ENCODE measurements around the gene EFTUD2. TPM values are rescaled to one million over a fixed set of nuclear protein-coding genes. Genes with fewer than 3 reads are reported as not detected.
"Not testable (repeated sequence)": the region's sequence is repeated elsewhere in the genome, so short reads cannot be mapped to it uniquely, and the experiment has no call there.

The EFTUD2 gene
- 142 and 143 TPM in 2 replicates for total RNA-seq (2014; rRNA removed; shearing (Covaris generic))

DNA sequence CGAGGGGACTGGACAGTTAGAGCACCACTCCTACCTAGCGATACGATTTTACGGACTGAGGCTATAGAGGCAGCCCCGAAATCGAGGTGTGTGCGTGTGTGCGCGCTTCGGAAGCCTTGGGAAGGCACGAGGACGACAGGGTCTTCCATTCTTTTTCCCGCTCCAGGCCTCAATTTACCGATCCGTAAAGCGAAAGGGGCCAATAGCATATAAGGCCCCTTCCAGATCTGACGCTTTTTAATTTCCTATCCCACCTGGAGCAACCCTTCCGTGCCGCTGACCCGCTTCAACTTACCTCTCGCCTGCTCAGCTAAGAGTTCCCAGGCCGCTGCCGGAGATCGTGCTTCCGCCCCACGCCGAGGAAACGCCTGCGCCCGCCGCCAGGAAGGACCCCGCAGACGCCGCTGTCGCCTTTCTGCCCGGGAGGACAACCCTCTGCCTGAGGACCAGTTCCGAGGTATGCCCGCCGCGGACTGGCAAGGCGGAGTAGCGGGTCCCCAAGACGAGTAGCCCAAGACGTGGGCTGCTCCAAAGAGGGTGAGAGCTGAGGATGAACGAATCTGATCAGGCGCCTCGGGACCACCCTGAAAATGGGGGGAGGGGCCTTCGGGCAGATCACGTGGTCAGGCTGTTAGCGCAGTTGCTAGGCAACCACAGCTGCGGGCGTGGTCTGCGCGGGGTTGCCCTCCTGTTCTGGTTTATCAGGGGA lies at the start of gene EFTUD2:
Gene EFTUD2, minus strand, starts transcription at position 372 of the 709 bp plus-strand sequence. CDS start 4,924 bp downstream, outside the sequence.
- DNase-seq (ENCODE audit: low spot score) = peak; percentile 92

DNA sequence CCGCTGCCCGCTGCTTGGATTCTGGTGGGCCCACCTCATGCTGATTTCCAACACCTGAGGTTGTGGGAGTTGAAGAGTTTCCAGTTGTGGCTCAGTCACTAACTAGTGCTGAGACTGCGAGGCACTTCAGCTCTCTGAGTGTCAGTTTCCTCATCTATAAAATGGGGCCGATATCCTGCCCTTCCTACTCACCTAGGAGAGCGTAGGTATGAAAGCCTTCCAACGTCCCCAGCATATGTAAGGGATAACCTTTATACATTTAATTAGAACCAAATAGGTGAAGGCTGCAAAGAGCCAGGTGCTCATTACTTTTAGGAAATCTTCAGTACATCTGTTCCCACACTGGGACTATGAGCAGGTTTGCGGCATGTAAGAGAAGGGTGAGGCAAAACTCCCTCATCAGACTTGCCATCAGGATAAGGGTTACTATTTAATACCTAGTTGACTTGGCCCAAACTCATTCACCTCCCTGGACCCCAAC lies 49.1 kb upstream of the EFTUD2 start:
- DNase-seq (ENCODE audit: low spot score) = no peak

DNA sequence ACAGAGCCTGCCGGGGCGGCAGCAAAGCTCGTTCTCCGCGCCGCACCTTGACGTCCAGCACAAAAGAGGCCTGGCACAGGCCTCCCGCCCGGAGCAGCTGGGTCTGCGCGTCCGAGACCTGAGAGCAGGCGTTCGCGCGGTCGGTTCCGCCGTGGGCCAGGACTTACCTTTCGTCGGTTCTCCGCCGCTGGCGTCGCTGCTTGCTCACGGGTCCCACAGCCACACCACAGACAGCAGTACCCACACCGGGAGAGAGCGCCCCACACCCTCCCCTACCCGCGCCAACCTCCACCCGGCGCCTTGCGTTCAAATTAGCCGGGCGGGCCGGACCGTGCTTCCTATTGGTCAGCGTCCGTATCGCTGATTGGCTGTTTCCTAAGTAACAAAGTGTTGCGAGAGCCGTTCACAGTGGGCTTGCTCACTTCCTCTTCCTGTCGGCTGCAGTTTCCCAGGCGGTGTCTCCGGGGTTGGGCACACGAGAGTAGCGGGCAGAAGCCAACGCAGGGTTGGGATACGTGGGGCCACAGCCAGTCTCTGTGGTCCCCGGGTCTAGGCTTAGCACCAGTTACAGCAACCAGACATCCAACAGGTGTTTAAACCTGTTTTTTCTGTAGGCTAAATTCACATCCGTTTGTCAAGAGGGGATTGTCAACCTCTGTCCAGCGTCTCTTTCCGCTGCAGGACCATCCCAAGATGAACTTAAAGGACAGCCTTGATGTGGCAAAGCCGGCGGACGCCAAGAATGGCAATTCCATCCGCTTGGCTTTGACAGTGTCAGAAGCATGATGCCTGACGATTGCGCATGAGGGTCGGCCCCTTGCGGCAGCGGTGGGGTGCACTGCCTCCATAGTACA lies 48.4 kb upstream of the EFTUD2 start, which contains the start of gene KIF18B:
Gene KIF18B, minus strand, starts transcription at position 313 of the 854 bp plus-strand sequence. CDS start 11,429 bp downstream, outside the sequence.
- DNase-seq (ENCODE audit: low spot score) = peak; percentile 95

DNA sequence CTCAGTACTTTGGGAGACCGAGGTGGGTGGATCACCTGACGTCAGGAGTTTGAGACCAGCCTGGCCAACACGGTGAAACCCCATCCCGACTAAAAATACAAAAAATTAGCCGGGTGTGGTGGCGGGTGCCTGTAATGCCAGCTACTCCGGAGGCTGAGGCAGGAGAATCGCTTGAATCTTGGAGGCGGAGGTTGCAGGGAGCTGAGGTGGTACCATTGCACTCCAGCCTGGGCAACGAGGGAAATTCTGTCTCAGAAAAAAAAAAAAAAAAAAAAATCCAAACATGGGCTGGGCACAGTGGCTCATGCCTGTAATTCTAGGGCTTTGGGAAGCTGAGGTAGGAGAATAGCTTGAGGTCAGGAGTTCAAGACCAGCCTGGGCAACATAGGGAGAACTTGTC lies 46.4 kb upstream of the EFTUD2 start:
- not testable (repeated sequence) for DNase-seq (ENCODE audit: low spot score)

- no peak for DNase-seq (ENCODE audit: low spot score)
Measured at GRCh38 chr17:44942456-44942855, 43.2 kb upstream of the EFTUD2 start.

GRCh38 chr17:44941712-44942331 lies 42.6 kb upstream of the EFTUD2 start:
- DNase-seq (ENCODE audit: low spot score) = no peak

DNA sequence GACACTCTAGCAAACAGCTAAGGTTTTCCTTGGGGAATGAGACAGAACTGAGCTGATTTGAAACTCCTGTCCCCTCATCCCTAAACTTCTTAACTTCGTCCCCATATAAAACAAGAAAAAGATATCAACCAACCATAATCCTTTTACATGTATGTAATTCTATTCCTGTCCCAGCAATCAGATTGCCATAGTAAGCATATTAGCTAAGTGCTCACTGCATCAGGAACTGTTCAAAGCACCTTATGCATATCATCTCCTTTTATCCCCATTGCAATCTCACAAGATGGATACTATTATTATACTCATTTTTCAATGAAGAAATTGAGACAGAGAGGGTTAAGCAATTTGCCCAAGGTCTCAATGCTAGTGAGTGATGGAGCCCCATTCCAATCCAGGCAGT lies 41.5 kb upstream of the EFTUD2 start:
- DNase-seq (ENCODE audit: low spot score) = no peak

- DNase-seq (ENCODE audit: low spot score) = no peak
Measured at GRCh38 chr17:44940317-44940716, 41.1 kb upstream of the EFTUD2 start.

DNA sequence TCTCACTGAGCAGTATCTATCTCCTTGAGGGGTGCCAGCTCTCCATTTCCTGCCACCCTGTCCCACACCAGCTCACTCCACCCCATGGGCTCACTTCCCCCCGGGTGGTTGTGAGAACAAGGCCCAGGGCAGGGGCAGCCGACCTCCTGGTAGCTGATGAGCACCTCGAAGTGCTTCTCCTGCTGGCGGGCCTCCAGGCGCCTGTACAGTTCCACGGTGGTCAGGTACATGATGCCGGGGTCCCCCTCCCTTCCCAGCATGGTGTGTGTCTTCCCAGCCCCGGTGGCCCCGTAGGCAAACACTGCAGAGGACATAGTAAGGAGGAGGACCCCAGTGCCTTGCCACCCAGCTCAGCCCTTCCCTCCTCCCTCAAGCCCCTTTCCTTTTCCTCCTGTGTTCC lies 35.9 kb upstream of the EFTUD2 start:
- DNase-seq (ENCODE audit: low spot score) = no peak

DNA sequence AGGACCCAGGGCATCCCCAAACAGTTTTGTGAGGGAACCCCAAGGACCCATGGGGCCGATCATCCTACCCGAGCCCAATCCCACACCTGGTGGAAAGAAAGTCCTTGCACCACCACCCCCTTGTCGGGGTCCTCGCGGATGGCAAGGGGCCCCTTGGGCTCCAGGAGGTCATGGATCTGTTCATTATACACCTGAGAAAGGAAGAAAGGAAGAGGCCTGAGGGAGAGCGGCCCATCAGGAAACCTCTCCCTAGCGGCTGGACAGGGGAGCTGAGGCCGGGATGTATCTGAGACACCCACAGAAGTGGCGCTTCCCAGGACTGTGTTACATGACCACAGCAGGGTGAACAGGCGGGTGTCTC lies 35.5 kb upstream of the EFTUD2 start:
- DNase-seq (ENCODE audit: low spot score) = no peak

DNA sequence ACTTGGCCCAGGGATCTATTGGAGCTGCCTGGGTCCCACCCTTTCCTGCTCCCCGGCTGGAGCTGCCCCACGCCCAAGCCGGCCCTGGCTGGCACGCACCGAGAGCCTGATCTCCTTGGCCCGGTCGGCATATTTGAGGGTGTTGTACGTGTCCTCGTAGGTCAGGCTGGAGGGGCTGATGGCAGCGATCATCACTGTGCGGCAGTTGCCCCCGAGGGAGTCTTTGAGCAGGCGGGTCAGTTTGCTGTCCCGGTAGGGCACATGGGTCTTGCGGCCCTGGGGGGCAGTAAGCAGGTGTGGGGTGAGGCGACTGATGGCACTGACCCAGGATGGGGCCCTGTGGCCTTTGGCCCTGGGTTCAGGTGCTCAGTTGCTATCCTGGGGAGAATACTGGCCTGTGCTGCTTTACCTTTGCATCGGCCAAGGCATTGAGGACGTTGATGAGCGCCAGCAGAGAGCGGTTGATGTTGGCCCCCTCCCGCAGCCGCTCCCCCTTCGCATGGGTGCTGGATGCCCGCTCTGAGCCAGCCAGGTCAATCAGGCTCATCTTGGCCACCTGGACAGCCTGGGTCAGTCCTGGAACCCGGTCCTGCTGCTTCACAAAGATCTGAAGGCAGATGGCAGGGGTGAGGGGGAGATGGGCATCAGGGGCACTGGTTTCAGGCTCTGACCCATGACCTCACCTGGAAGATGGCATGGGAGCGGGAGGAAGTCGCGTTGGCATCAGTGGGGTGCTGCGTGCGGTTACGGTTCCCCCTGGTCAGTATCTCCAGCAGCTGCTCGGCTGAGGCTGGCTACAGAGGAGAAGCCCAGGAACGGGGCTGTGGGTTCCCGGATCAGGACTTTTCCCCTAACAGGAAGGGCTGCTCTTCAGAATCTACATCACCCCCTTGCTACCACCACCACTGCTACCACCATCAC lies 34.8 kb upstream of the EFTUD2 start:
- DNase-seq (ENCODE audit: low spot score) = no peak

- no peak for DNase-seq (ENCODE audit: low spot score)
Measured at GRCh38 chr17:44932787-44933097, 33.5 kb upstream of the EFTUD2 start.

GRCh38 chr17:44932096-44932786 lies 33.0 kb upstream of the EFTUD2 start:
- no peak for DNase-seq (ENCODE audit: low spot score)

DNA sequence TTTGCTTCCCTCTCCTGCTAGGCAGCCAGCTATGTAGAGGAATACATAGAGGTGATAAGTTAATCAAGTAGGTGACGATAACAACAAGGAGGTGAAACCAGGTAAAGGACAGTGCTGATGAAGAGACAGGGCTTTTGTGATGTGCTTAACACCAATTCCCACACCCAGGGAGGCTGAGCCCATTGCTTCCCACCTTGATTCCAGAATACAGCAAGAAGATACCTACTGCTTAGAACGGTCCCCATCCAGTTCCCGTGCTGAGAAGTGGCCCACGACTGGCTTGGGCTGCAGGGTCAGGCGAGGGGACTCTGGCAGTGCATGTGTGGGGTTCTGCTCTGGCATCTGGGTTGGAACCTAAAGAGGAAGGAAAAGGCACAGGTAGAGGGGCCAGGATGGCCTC lies 32.1 kb upstream of the EFTUD2 start:
- DNase-seq (ENCODE audit: low spot score) = no peak

DNA sequence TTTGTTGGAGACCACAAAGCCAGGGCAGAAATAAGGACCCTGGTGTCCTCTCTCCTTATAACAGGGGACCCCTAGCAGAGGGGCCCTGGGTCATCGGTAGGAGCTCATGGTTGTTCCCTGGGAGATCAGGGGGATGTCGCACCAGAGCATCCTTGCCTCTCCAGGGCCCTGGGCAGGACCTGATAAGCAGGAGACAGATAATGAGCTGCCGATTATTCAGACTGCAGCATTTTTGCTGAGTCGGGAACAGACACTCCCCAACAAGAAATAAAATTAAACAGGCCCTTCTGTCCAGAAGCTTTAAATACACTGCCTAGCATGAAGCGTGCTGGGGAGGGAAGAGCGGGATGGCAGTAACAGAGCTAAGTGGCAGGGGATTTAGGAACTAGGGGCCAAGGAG lies 31.4 kb upstream of the EFTUD2 start:
- DNase-seq (ENCODE audit: low spot score) = no peak

GRCh38 chr17:44928950-44929720 lies 29.9 kb upstream of the EFTUD2 start:
- DNase-seq (ENCODE audit: low spot score) = no peak

DNA sequence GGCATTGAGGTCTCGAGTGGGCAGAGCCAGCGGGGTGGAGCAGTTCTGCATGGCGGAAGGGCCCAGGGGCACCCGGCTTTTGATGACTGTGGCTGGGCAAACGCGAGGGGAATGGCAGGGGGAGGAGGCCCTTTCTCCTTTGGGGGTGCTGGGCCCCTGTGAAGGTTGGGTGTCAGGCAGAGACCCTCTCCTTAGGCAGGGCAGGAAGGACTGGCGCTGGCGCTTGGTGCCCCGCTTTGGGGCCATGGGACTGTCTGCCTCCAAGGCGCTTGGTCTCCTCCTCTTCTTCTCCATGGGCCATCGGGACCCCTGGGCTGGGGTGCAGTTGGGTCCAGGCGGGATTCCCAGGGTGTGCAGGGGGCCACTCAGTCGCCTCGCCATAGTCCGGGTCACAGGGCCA lies 28.9 kb upstream of the EFTUD2 start:
- DNase-seq (ENCODE audit: low spot score) = no peak

DNA sequence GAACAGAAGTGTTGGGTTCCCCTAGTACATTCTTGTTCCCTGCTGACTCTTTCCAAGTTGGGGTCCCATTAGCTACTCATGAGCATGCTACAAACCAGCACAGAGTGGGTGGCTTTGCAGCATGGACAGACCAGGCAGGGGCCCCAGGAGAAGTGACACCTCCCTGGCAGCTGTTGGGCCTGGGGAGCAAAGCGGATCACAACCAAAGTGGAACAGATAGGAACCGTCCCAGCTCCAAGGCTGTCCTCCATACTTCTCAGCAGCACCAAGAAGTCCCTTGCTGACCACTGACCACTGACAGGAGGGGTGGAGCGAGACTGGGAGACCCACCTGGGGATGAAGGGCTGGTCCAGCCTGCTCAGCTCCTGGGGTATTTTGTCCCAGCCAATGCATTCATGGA lies 28.5 kb upstream of the EFTUD2 start:
- no peak for DNase-seq (ENCODE audit: low spot score)

GRCh38 chr17:44926821-44927525 lies 27.7 kb upstream of the EFTUD2 start:
- no peak for DNase-seq (ENCODE audit: low spot score)

Measured in HT-29 (cell line).